HepG2 (cell line): ENCODE results near the gene FYB1. TPM values are rescaled to one million over a fixed set of nuclear protein-coding genes. Genes with fewer than 3 reads are reported as not detected.

Experiments used
- ATAC-seq: fragments of 200-7000 bp; cut with Tn5 transposase; 3 replicates; pipeline ENCODE4 v1.9.1; 2020; ENCODE audit warnings: mild to moderate bottlenecking, moderate library complexity
- BruUV-seq: library from RNA; stranded (reverse); fragments of 400-500 nt; replicated peaks from 2 replicates; lab custom pipeline; 2021; lab: Mats Ljungman, UMichigan
- CTCF ChIA-PET: fragments of 300-600 bp; formaldehyde crosslinking; extraction: SDS; loops from one replicate; lab custom pipeline; 2021; ENCODE audit warnings: low total read pairs, inconsistent platforms, low intra/inter-chr PET ratio; lab: Yijun Ruan, JAX
- POLR2A ChIA-PET: fragments of 350-600 bp; sonication (Branson Sonifier 250); formaldehyde crosslinking; loops from one replicate; lab custom pipeline; 2020; ENCODE audit warnings: antibody characterized with exemption, inconsistent platforms; lab: Yijun Ruan, JAX
- DNase-seq: peaks from one replicate; pipeline ENCODE4 v3.0.0-alpha.2; 2015; ENCODE audit warnings: low spot score
- FAIRE-seq: peaks from 3 replicates; lab custom pipeline; 2011; peaks lifted over from hg19 to GRCh38; lab: Jason Lieb, UNC
- H2AFZ ChIP-seq: one replicate; pipeline ENCODE4 v1.6.1; 2011; ENCODE audit warnings: low read length, inconsistent platforms
- H3K27ac ChIP-seq: fragments of 300-600 bp; 3 replicates; pipeline ENCODE4 v1.8.0; 2011; ENCODE audit warnings: mixed run types, mild to moderate bottlenecking, mixed read lengths, low read length, inconsistent platforms; ENCODE audit not compliant: insufficient read depth; ENCODE audit errors: extremely low read length
- H3K27me3 ChIP-seq, 2 experiments: fragments of 200-600 bp in 1 of 2; 2 replicates in 1 of 2; 3 replicates in 1 of 2; pipeline versions ENCODE4 v1.6.0 to v1.8.0; 2011; ENCODE audit warnings: low read length in 2 of 2, mild to moderate bottlenecking in 2 of 2, moderate library complexity in 2 of 2, inconsistent platforms in 1 of 2; ENCODE audit not compliant: insufficient read depth in 2 of 2, control insufficient read depth in 1 of 2
- H3K36me3 ChIP-seq, 2 experiments: fragments of 200-600 bp in 1 of 2; replicated peaks in 1 of 2; 2 replicates in 1 of 2; 3 replicates in 1 of 2; pipeline versions ENCODE4 v1.5.1 to v1.8.0; 2011; ENCODE audit warnings: low read length in 2 of 2, inconsistent platforms in 1 of 2; ENCODE audit not compliant: insufficient read depth in 2 of 2, control insufficient read depth in 1 of 2
- H3K4me1 ChIP-seq: 2 replicates; pipeline ENCODE4 v1.5.1; 2012; ENCODE audit warnings: low read length, inconsistent platforms; ENCODE audit not compliant: insufficient read depth
- H3K4me2 ChIP-seq: 2 replicates; pipeline ENCODE4 v1.6.0; 2011; ENCODE audit warnings: low read depth, low read length, inconsistent platforms
- H3K4me3 ChIP-seq, 3 experiments: fragments of 200-600 bp in 1 of 3; sonication (generic), shearing (Covaris generic) in 1 of 3; replicated peaks in 1 of 3; 2 replicates each; pipeline ENCODE4 v1.5.1; 2011 to 2016; ENCODE audit warnings: low read length in 3 of 3, inconsistent platforms in 2 of 3, low read depth in 2 of 3, mild to moderate bottlenecking in 2 of 3, control low read depth in 1 of 3, mixed read lengths in 1 of 3; ENCODE audit not compliant: insufficient read depth in 1 of 3
- H3K79me2 ChIP-seq: one replicate; pipeline ENCODE4 v1.6.1; 2011; ENCODE audit warnings: low read length, inconsistent platforms; ENCODE audit not compliant: insufficient read depth
- H3K9ac ChIP-seq: 2 replicates; pipeline ENCODE4 v1.6.0; 2011; ENCODE audit warnings: mild to moderate bottlenecking, low read depth, low read length, inconsistent platforms; ENCODE audit not compliant: insufficient read depth
- H3K9me3 ChIP-seq: 2 replicates; pipeline ENCODE4 v1.5.1; 2012; ENCODE audit warnings: mild to moderate bottlenecking, low read length
- H4K20me1 ChIP-seq: 2 replicates; pipeline ENCODE4 v1.6.0; 2011; ENCODE audit warnings: inconsistent platforms, mild to moderate bottlenecking, low read length, moderate library complexity; ENCODE audit not compliant: insufficient read depth
- ATF7 ChIP-seq, 2 experiments: fragments of 450-650 bp in 1 of 2; sonication (generic) in 1 of 2; formaldehyde crosslinking in 1 of 2; IDR thresholded peaks; 2 replicates each; pipeline versions ENCODE4 v1.4.0 to v1.6.1; 2016 to 2020; ENCODE audit warnings: antibody characterized with exemption in 1 of 2, mild to moderate bottlenecking in 1 of 2, missing genetic modification reagents in 1 of 2
- CEBPZ ChIP-seq: IDR thresholded peaks from 2 replicates; pipeline ENCODE4 v1.6.1; 2012; ENCODE audit warnings: low read length, improper control_type of control experiment
- CREB1 ChIP-seq, 2 experiments: fragments of 450-650 bp in 1 of 2; IDR thresholded peaks; 2 replicates each; pipeline ENCODE4 v1.6.1; 2016 to 2017; ENCODE audit warnings: control low read depth in 1 of 2, mild to moderate bottlenecking in 1 of 2, missing compliant biosample characterization in 1 of 2, missing genetic modification characterization in 1 of 2
- GPBP1L1 ChIP-seq: sonication (generic); formaldehyde crosslinking; IDR thresholded peaks from 2 replicates; pipeline ENCODE4 v1.5.0; 2020; ENCODE audit warnings: mild to moderate bottlenecking, missing genetic modification reagents
- WGBS: methylation state at CpG from one replicate; pipeline ENCODE4 v1.1.6; 2017; ENCODE audit warnings: low lambda C conversion rate; 5-methylcytosine and 5-hydroxymethylcytosine counted together
- in situ Hi-C: cut with HindIII; loops from 2 replicates; pipeline ENCODE4 v1.10.0; 2017; ENCODE audit warnings: low pct_unique_long_range_greater_than_20kb; ENCODE audit not compliant: extremely low pct_ligation_motif_present
- intact Hi-C: fragments of 100-400 bp; cut with micrococcal nuclease; formaldehyde crosslinking; loops from one replicate; pipeline ENCODE4 v1.10.0; 2022; ENCODE audit not compliant: unreplicated experiment
- polyA plus RNA-seq, 8 experiments: library from polyadenylated mRNA; depleted of rRNA in 3 of 8; stranded (reverse) in 7 of 8; unstranded in 1 of 8; fragments of >200 nt; fragmentation: Illumina TruSeq in 4 of 8; extraction: Trizol in 4 of 8; gene quantifications; 2 replicates each; pipeline versions ENCODE4 v1.2.1 to v1.2.3, GENCODE V29; 2011 to 2016; ENCODE audit warnings: low read depth in 4 of 8, missing spikeins in 1 of 8, mixed read lengths in 1 of 8; ENCODE audit not compliant: insufficient read depth in 1 of 8
- total RNA-seq, 5 experiments: library from RNA; depleted of rRNA; stranded (reverse); fragments of >200 nt; fragmentation: Illumina TruSeq; extraction: Trizol; gene quantifications; 2 replicates each; pipeline ENCODE4 v1.2.3, GENCODE V29; 2016; ENCODE audit warnings: low read depth in 1 of 5

Gene FYB1
- total and polyA plus RNA-seq, 2 of the 13 experiments (the other 11 are each of a cell fraction or from before 2014, with no cell fraction given) = 0.03 TPM; not detected in 1

- H3K27ac ChIP-seq = no peak overlapping the region
- intact Hi-C loops (no loop called here), in situ Hi-C loops (no loop called here)
- H3K4me1 ChIP-seq = no peaks in the 10 kb centered on the region
- ATAC-seq (no peak), DNase-seq (no peak), FAIRE-seq (no peak)
- peak; percentile 95 for TF ChIP-seq CREB1 (IDR thresholded peaks at IDR 0.05)
- TF ChIP-seq CREB1 (CRISPR knock-in tag; IDR thresholded peaks at IDR 0.05) = no peak
- TF ChIP-seq ATF7 (IDR thresholded peaks at IDR 0.05) = peak; percentile 69
- no peak for TF ChIP-seq ATF7 (CRISPR knock-in tag; IDR thresholded peaks at IDR 0.05)
- TF ChIP-seq GPBP1L1 (CRISPR knock-in tag) = no peak
- TF ChIP-seq CEBPZ = no peak
- BruUV-seq = no TSS peak
- no peaks in the 10 kb centered on the region for H3K79me2 ChIP-seq
- H3K9ac ChIP-seq = no peak overlapping the region
- no peak overlapping the region for H2AFZ ChIP-seq
- H3K4me3 ChIP-seq = no peak overlapping the region
- H3K9me3 ChIP-seq = no peaks in the 10 kb centered on the region
- CTCF ChIA-PET = no interaction called here
- H3K36me3 ChIP-seq = no peaks in the 10 kb centered on the region
- POLR2A ChIA-PET = no interaction called here
- no peaks in the 10 kb centered on the region for H4K20me1 ChIP-seq
- H3K27me3 ChIP-seq = no peaks in the 10 kb centered on the region
- H3K4me2 ChIP-seq = no peak overlapping the region
- 60% methylated on average over 2 of the region's 2 CpGs for WGBS
These were observed 47.8 kb upstream of the FYB1 start for GRCh38 chr5:39267186-39267585.
